BLaER1 treated with 17β-estradiol and CSF1 and Interleukin-3, amounts not matched to agents 10 nM and 100 nM (cell line): ENCODE measurements around the gene SIL1.

Experiments used
- H3K27ac ChIP-seq, 11 experiments: shearing (Covaris generic); formaldehyde crosslinking; 2 replicates each; pipeline ENCODE4 v1.8.1; 2022
- H3K27me3 ChIP-seq, 11 experiments: shearing (Covaris generic); formaldehyde crosslinking; 2 replicates each; pipeline ENCODE4 v1.8.1; 2022
- H3K36me3 ChIP-seq, 11 experiments: shearing (Covaris generic); formaldehyde crosslinking; 2 replicates each; pipeline ENCODE4 v1.8.1; 2022
- H3K4me1 ChIP-seq, 10 experiments: shearing (Covaris generic); formaldehyde crosslinking; 2 replicates each; pipeline ENCODE4 v1.8.1; 2022
- H3K4me2 ChIP-seq, 11 experiments: shearing (Covaris generic); formaldehyde crosslinking; 2 replicates each; pipeline ENCODE4 v1.8.1; 2022
- H3K4me3 ChIP-seq, 10 experiments: shearing (Covaris generic); formaldehyde crosslinking; 2 replicates each; pipeline ENCODE4 v1.8.1; 2022
- H3K9ac ChIP-seq, 11 experiments: shearing (Covaris generic); formaldehyde crosslinking; 2 replicates each; pipeline ENCODE4 v1.8.1; 2022
- H3K9me3 ChIP-seq, 11 experiments: shearing (Covaris generic); formaldehyde crosslinking; replicated peaks in 1 of 11; 2 replicates each; pipeline ENCODE4 v1.8.1; 2022
- H4K20me1 ChIP-seq, 11 experiments: shearing (Covaris generic); formaldehyde crosslinking; 2 replicates each; pipeline ENCODE4 v1.8.1; 2022
- Cebpa-rat ChIP-seq, 11 experiments: shearing (Covaris generic); IDR thresholded peaks; 2 replicates each; pipeline ENCODE4 v1.8.1; 2022

Gene SIL1

DNA sequence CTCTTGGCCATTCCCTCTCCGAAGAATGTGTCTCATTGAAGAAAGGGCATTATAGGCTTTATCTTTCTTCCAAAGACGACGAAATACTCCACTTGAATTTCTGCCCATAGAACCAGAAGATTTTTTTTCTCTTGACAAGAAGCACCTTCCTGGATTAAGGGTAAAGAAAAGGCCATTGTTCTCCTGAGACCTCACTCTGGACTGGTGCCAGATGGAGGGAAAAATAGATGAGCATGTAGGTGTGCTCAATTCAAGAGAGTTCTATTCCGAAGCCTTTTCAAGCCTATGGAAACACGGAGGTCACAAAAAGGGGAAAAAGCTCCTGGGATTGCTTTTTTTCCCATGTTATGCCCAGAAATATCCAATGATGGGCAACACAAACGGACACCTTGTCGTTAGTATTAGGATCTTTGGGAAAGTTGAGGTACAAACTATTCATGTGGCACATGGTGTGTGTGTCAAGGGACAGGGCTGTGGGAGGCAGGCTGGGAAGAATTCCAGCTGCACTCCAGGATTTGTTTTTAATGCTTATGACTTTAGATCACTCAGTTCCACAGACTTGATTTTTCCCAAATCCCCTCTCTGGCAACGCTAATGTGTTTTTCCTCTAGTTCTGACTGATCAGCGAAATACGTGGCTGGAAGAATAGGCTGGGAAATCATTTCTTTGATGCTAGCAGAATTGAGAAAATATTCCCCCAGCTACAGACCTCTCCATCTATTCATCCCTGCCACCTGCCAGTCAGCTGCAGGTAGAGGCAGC is 89.9 kb downstream of the SIL1 start:
- Histone ChIP-seq H4K20me1 (peaks cover 0 to 33% (median 3%) of the 10 kb centered on the region in 11 experiments; a peak in 5 of 22 replicates), H3K4me1 (peaks cover 0 to 13% (median 6%) of the 10 kb centered on the region in 10 experiments; a peak in 6 of 20 replicates), H3K4me2 (no peak overlapping the region), H3K9ac (no peak overlapping the region), H3K27ac (no peak overlapping the region), H3K27me3 (peaks cover 0 to 15% (median 3%) of the 10 kb centered on the region in 11 experiments; a peak in 8 of 22 replicates), H3K9me3 (peaks cover under 1 to 14% (median 5%) of the 10 kb centered on the region in 11 experiments; a peak in 15 of 22 replicates), H3K4me3 (no peak overlapping the region), H3K36me3 (peaks cover 0 to 65% (median 0%) of the 10 kb centered on the region in 11 experiments; a peak in 4 of 22 replicates)
- no peak for TF ChIP-seq Cebpa-rat (IDR thresholded peaks at IDR 0.05)

- Histone ChIP-seq H3K4me3 (no peak overlapping the region), H3K4me1 (peaks cover 0 to 13% (median 6%) of the 10 kb centered on the region in 10 experiments; a peak in 6 of 20 replicates), H3K9me3 (no peaks in the 10 kb centered on the region), H3K27ac (no peak overlapping the region), H3K9ac (no peak overlapping the region), H3K4me2 (peak overlapping the region in 8 of 11 experiments; percentile 5 to 57 (median 33); a peak in 10 of 22 replicates), H4K20me1 (peaks cover 0 to 32% (median 3%) of the 10 kb centered on the region in 11 experiments; a peak in 5 of 22 replicates), H3K36me3 (peaks cover 0 to 58% (median 0%) of the 10 kb centered on the region in 11 experiments; a peak in 4 of 22 replicates), H3K27me3 (peaks cover 0 to 15% (median 3%) of the 10 kb centered on the region in 11 experiments; a peak in 8 of 22 replicates)
- TF ChIP-seq Cebpa-rat (IDR thresholded peaks at IDR 0.05) = no peak
Observed at GRCh38 chr5:139105621-139106071, 92.5 kb downstream of the SIL1 start.

- no peak overlapping the region for H3K9ac ChIP-seq
- no peak overlapping the region for H3K27ac ChIP-seq
- H3K4me3 ChIP-seq = no peak overlapping the region
- H4K20me1 ChIP-seq = peaks cover 0 to 27% (median 3%) of the 10 kb centered on the region in 11 experiments; a peak in 5 of 22 replicates
- H3K9me3 ChIP-seq = no peaks in the 10 kb centered on the region
- no peak for TF ChIP-seq Cebpa-rat (IDR thresholded peaks at IDR 0.05)
- H3K4me1 ChIP-seq = peaks cover 0 to 13% (median 6%) of the 10 kb centered on the region in 10 experiments; a peak in 6 of 20 replicates
- H3K36me3 ChIP-seq = peaks cover 0 to 49% (median 0%) of the 10 kb centered on the region in 11 experiments; a peak in 4 of 22 replicates
- peak overlapping the region in 2 of 11 experiments; percentile 33 to 51; a peak in 1 of 22 replicates for H3K4me2 ChIP-seq
- H3K27me3 ChIP-seq = peaks cover 0 to 15% (median 3%) of the 10 kb centered on the region in 11 experiments; a peak in 8 of 22 replicates
Observed at GRCh38 chr5:139104577-139105276, 93.4 kb downstream of the SIL1 start.

DNA sequence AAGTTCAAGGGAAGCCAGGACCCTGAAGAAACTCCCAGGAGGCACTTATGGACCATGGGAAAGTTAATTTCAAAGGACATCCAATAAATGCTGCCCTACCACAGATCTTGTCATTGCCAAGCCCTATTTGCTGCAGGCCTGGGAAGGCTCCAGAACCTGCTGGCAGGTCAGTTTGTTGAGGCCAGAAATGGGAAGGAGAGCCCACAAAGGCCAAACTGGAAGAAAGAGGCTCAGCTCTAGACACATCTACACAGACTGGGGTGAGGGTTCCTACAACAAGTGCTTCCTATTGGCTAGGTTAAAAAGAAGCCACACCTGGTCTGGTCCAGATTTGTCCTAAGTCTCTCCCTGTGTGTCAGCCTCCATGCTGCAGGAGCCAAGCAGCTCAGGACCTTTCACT is 94.4 kb downstream of the SIL1 start:
- no peaks in the 10 kb centered on the region for H3K9me3 ChIP-seq

DNA sequence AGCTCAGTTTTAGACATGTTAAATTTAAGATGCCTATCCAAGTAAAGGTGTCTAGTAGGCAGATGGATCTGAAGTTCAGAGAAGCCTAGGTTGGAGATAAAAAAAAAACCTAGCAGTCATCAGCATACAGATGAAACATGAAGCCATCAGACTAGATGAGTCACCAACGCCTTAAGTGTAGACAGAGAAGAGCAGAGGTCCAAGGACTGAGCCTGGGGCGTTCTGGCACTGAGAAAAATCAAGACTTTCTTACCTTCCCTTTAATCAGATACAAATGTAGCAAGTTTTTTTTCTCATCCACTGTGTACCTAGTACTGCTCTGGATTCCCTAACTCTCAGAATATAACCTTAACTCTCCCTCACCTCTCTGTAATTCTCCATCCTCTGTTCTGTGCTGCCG is 97.3 kb downstream of the SIL1 start:
- Histone ChIP-seq H4K20me1 (peaks cover 0 to 12% (median 0%) of the 10 kb centered on the region in 11 experiments; a peak in 3 of 22 replicates), H3K9me3 (no peaks in the 10 kb centered on the region), H3K4me3 (no peak overlapping the region), H3K27me3 (peaks cover 0 to 10% (median 2%) of the 10 kb centered on the region in 11 experiments; a peak in 8 of 22 replicates), H3K4me1 (peaks cover 0 to 12% (median 7%) of the 10 kb centered on the region in 10 experiments; a peak in 10 of 20 replicates), H3K27ac (no peak overlapping the region), H3K9ac (no peak overlapping the region), H3K36me3 (peaks cover 0 to 24% (median 0%) of the 10 kb centered on the region in 11 experiments; a peak in 3 of 22 replicates), H3K4me2 (no peak overlapping the region)
- no peak for TF ChIP-seq Cebpa-rat (IDR thresholded peaks at IDR 0.05)

More for the DNA sequence above, 94.4 kb downstream of the SIL1 start:
- Histone ChIP-seq H3K27ac (no peak overlapping the region), H3K27me3 (peaks cover 0 to 15% (median 3%) of the 10 kb centered on the region in 11 experiments; a peak in 8 of 22 replicates), H3K9ac (no peak overlapping the region), H4K20me1 (peaks cover 0 to 25% (median 3%) of the 10 kb centered on the region in 11 experiments; a peak in 5 of 22 replicates), H3K4me2 (no peak overlapping the region), H3K36me3 (peaks cover 0 to 40% (median 0%) of the 10 kb centered on the region in 11 experiments; a peak in 4 of 22 replicates), H3K4me3 (no peak overlapping the region), H3K4me1 (peaks cover 0 to 13% (median 7%) of the 10 kb centered on the region in 10 experiments; a peak in 10 of 20 replicates)
- no peak for TF ChIP-seq Cebpa-rat (IDR thresholded peaks at IDR 0.05)

GRCh38 chr5:139094154-139095131 is 103.7 kb downstream of the SIL1 start:
- H3K9ac ChIP-seq = no peak overlapping the region

DNA sequence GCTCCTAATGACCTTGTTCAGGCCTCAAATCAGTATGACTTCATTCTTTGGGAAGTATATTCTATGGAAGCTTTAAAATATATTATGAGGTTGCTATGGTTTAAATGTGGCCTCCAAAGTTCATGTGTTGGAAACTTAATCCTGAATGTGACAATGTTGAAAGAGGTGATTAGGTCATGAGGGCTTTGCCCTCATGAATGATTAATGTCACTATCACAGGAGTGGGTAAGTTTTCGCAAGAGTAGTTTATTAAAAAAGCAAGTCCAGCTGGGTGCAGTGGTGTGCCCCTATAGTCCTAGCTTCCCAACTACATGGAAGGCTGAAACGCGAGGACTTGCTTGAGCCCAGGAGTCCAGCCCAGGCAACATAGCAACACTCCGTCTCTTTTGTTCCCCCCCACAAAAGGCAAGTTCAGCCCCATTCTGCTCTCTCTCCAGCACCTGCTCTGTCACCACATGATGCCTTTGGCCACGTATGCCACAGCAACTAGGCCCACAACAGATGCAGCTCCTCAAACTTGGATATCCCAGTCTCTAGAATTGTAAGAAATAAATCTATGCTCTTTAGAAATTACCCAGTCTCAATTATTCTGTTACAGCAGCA is 105.3 kb downstream of the SIL1 start:
- Histone ChIP-seq H3K9me3 (no peaks in the 10 kb centered on the region), H3K4me3 (no peak overlapping the region), H3K27me3 (no peaks in the 10 kb centered on the region), H4K20me1 (peaks cover 0 to 26% (median 0%) of the 10 kb centered on the region in 11 experiments; a peak in 3 of 22 replicates), H3K36me3 (peaks cover 0 to 16% (median 0%) of the 10 kb centered on the region in 11 experiments; a peak in 2 of 22 replicates), H3K27ac (no peak overlapping the region), H3K9ac (no peak overlapping the region), H3K4me1 (peaks cover 0 to 27% (median 5%) of the 10 kb centered on the region in 10 experiments; a peak in 9 of 20 replicates), H3K4me2 (no peak overlapping the region)
- TF ChIP-seq Cebpa-rat (IDR thresholded peaks at IDR 0.05) = no peak

More at GRCh38 chr5:139094154-139095131, 103.7 kb downstream of the SIL1 start:
- no peaks in the 10 kb centered on the region for H3K9me3 ChIP-seq
- H4K20me1 ChIP-seq = peaks cover 0 to 19% (median 0%) of the 10 kb centered on the region in 11 experiments; a peak in 3 of 22 replicates
- H3K27ac ChIP-seq = no peak overlapping the region; a peak in 1 of 22 replicates
- TF ChIP-seq Cebpa-rat (IDR thresholded peaks at IDR 0.05) = no peak
- no peaks in the 10 kb centered on the region for H3K27me3 ChIP-seq
- no peak overlapping the region for H3K4me3 ChIP-seq
- H3K4me2 ChIP-seq = peak overlapping the region in 2 of 11 experiments; percentile 47 to 70; a peak in 4 of 22 replicates
- H3K36me3 ChIP-seq = peaks cover 0 to 16% (median 0%) of the 10 kb centered on the region in 11 experiments; a peak in 2 of 22 replicates
- H3K4me1 ChIP-seq = peaks cover 0 to 27% (median 5%) of the 10 kb centered on the region in 10 experiments; a peak in 9 of 20 replicates
